Measurements from ENCODE around the gene SMARCA2.

Gene SMARCA2

DNA sequence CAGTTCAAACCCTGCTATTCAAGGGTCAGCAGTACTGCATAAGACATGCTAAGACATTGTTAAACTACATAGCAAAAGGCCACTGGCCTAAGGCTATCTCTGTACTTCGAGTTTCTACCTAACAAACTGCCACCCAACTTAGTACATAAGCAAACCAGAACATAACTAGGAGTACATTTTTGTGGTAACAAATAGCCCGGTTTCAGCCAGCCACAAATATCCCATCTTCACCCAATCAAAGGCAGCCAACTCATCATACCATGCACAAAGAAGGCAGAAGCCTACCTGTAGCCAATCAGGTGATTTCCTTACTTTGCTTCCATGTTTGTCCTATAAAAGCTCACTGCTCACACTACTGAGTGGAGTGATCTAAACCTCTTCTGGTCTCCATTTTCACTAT is 201.4 kb downstream of the SMARCA2 start:
- no peak overlapping the region; the same call in 1 of the 2 replicates for H3K4me2 ChIP-seq
- H3K4me1 ChIP-seq (ENCODE audit: low read depth, poor library complexity, severe bottlenecking) = peaks cover 14% of the 10 kb centered on the region
- H3K27me3 ChIP-seq (ENCODE audit: insufficient read depth, low read depth) = no peaks in the 10 kb centered on the region
- TF ChIP-seq CTCF (conservative IDR thresholded peaks at IDR 0.05; ENCODE audit: low read depth, low read length) = no peak
- no peaks in the 10 kb centered on the region for H3K36me3 ChIP-seq (ENCODE audit: insufficient read depth)
- no peak overlapping the region for H3K4me3 ChIP-seq (IDR thresholded peaks at IDR 0.05; ENCODE audit: insufficient read depth, low read depth, low read length)
- H3K27ac ChIP-seq = no peak overlapping the region
- no peaks in the 10 kb centered on the region for H4K20me1 ChIP-seq (ENCODE audit: insufficient read depth)
- H3K79me2 ChIP-seq (ENCODE audit: insufficient read depth, low read depth) = no peaks in the 10 kb centered on the region
- no peak overlapping the region for H3K9ac ChIP-seq
- H2AFZ ChIP-seq (ENCODE audit: low read depth) = no peak overlapping the region

- H3K27ac ChIP-seq = no peak overlapping the region
- TF ChIP-seq CTCF (conservative IDR thresholded peaks at IDR 0.05; ENCODE audit: low read depth, low read length) = no peak
Observed at GRCh38 chr9:2217540-2217939, 202.4 kb downstream of the SMARCA2 start.

GRCh38 chr9:2220036-2220435 is 204.9 kb downstream of the SMARCA2 start:
- no peaks in the 10 kb centered on the region for H3K79me2 ChIP-seq (ENCODE audit: insufficient read depth, low read depth)
- H4K20me1 ChIP-seq (ENCODE audit: insufficient read depth) = no peaks in the 10 kb centered on the region
- no peak for TF ChIP-seq CTCF (conservative IDR thresholded peaks at IDR 0.05; ENCODE audit: low read depth, low read length)
- H3K27me3 ChIP-seq (ENCODE audit: insufficient read depth, low read depth) = no peaks in the 10 kb centered on the region
- no peak overlapping the region for H3K9ac ChIP-seq
- H2AFZ ChIP-seq (ENCODE audit: low read depth) = no peak overlapping the region
- H3K36me3 ChIP-seq (ENCODE audit: insufficient read depth) = no peaks in the 10 kb centered on the region
- no peak overlapping the region for H3K4me3 ChIP-seq (IDR thresholded peaks at IDR 0.05; ENCODE audit: insufficient read depth, low read depth, low read length)
- no peak overlapping the region for H3K27ac ChIP-seq
- no peak overlapping the region for H3K4me2 ChIP-seq
- peaks cover 14% of the 10 kb centered on the region for H3K4me1 ChIP-seq (ENCODE audit: low read depth, poor library complexity, severe bottlenecking)

More at GRCh38 chr9:2217540-2217939, 202.4 kb downstream of the SMARCA2 start:
- Histone ChIP-seq H2AFZ (ENCODE audit: low read depth) (no peak overlapping the region), H3K27me3 (ENCODE audit: insufficient read depth, low read depth) (no peaks in the 10 kb centered on the region), H3K36me3 (ENCODE audit: insufficient read depth) (no peaks in the 10 kb centered on the region), H3K9ac (no peak overlapping the region), H3K4me1 (ENCODE audit: low read depth, poor library complexity, severe bottlenecking) (peaks cover 14% of the 10 kb centered on the region), H3K4me2 (no peak overlapping the region), H3K79me2 (ENCODE audit: insufficient read depth, low read depth) (no peaks in the 10 kb centered on the region), H3K4me3 (IDR thresholded peaks at IDR 0.05; ENCODE audit: insufficient read depth, low read depth, low read length) (no peak overlapping the region), H4K20me1 (ENCODE audit: insufficient read depth) (no peaks in the 10 kb centered on the region)

GRCh38 chr9:2227144-2227867 is 212.2 kb downstream of the SMARCA2 start:
- no peak for TF ChIP-seq CTCF (conservative IDR thresholded peaks at IDR 0.05; ENCODE audit: low read depth, low read length)
- Histone ChIP-seq H3K9ac (no peak overlapping the region), H3K79me2 (ENCODE audit: insufficient read depth, low read depth) (no peaks in the 10 kb centered on the region), H3K27ac (no peak overlapping the region), H3K4me1 (ENCODE audit: low read depth, poor library complexity, severe bottlenecking) (peaks cover 23% of the 10 kb centered on the region), H2AFZ (ENCODE audit: low read depth) (no peak overlapping the region), H3K4me2 (no peak overlapping the region), H3K4me3 (IDR thresholded peaks at IDR 0.05; ENCODE audit: insufficient read depth, low read depth, low read length) (no peak overlapping the region), H3K27me3 (ENCODE audit: insufficient read depth, low read depth) (no peaks in the 10 kb centered on the region), H4K20me1 (ENCODE audit: insufficient read depth) (no peaks in the 10 kb centered on the region), H3K36me3 (ENCODE audit: insufficient read depth) (no peaks in the 10 kb centered on the region)
